ENCODE data around the gene ARHGAP22. TPM values are rescaled to one million over a fixed set of nuclear protein-coding genes. Genes with fewer than 3 reads are reported as not detected.

The ARHGAP22 gene
- total RNA-seq, 4 donors from 2014 or later, result 2.2 to 9.1 (median 4.8) TPM

DNA sequence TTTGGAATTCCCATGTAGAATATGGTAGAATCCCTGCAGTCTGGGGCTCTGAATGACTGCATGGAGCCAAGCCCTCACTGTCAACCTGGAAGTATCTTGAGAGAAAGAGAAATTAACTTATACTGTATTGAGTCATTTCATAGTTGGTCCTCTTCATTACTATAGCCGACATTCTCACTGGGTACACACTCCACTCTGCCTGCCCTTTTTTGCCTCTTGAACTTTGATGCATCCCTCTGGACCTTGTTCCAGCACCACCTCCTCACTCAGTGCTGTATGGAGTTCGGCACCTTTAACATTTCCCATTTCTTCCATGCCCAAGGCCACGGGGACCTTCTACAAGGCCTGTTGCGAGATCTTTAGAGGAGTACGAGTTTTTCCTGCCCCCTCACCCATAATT is 4.6 kb upstream of the ARHGAP22 start:
- intact Hi-C loops (cut with DNase I), result no loop called here

DNA sequence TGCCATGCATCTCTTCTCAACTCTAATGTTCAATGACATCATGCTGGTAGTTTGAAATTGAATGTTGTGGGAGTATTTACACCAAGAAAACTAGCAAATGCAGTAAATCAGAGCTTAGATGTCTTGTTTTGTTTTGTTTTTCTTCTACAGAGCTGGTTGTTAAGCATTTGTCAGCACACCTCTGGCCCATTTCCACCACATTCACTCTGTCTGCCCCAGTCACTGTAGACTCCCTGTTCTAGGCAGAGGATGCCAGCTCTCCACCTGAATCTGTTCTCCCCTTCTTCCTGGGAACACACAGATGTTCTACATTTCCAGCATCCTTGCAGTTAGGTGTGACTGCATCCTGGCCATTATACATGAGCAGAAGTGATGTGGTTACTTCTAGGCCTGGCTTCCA is 4.1 kb upstream of the ARHGAP22 start:
- DNase-seq (ENCODE audit: extremely low spot score), result peak; percentile 39

More for the DNA sequence above, 4.6 kb upstream of the ARHGAP22 start:
- no peak for TF ChIP-seq POLR2AphosphoS5 (IDR thresholded peaks at IDR 0.05)
- H3K36me3 ChIP-seq, result no peaks in the 10 kb centered on the region
- WGBS, result 91% methylated on average over 5 of the region's 5 CpGs
- H3K4me1 ChIP-seq, result peaks cover 8 to 25% (median 15%) of the 10 kb centered on the region in 4 donors
- H3K27me3 ChIP-seq, result peaks cover 0 to 20% (median 0%) of the 10 kb centered on the region in 4 donors
- peak; percentile 55 for DNase-seq (ENCODE audit: extremely low spot score)
- no peak overlapping the region for H3K27ac ChIP-seq (replicated peaks in 1 of 4)
- H3K4me3 ChIP-seq, result no peak overlapping the region
- no peaks in the 10 kb centered on the region for H3K9me3 ChIP-seq

DNA sequence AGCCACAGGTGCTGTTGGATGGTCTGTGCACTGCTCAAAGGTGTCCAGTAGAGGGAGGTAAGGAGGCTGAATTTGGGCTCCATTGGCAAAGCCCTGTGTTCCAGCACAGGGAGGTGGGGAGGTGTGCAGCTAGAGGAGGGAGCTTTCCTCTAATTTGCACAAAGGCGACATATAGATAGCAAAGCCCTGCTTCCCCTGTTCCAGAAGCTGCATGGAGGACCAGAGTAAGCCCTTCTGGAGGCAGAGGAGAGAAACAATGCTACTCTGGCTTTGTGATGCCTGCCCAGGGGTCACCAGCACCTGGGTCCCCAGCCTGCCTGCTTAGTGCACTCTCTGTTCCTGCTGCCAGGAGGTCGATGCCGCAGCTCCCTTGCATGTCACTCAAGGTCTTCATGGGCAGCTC is 3.4 kb upstream of the ARHGAP22 start:
- H3K36me3 ChIP-seq, result no peaks in the 10 kb centered on the region
- DNase-seq (ENCODE audit: extremely low spot score), result peak; percentile 77
- H3K4me3 ChIP-seq, result no peak overlapping the region
- H3K27ac ChIP-seq (replicated peaks in 1 of 4), result no peak overlapping the region
- no peaks in the 10 kb centered on the region for H3K9me3 ChIP-seq
- WGBS, result 50% methylated on average over 1 of the region's 3 CpGs
- intact Hi-C loops (cut with DNase I), result no loop called here
- peaks cover 11 to 31% (median 20%) of the 10 kb centered on the region in 4 donors for H3K4me1 ChIP-seq
- peaks cover 0 to 25% (median 0%) of the 10 kb centered on the region in 4 donors for H3K27me3 ChIP-seq
- TF ChIP-seq, protein P1, sequence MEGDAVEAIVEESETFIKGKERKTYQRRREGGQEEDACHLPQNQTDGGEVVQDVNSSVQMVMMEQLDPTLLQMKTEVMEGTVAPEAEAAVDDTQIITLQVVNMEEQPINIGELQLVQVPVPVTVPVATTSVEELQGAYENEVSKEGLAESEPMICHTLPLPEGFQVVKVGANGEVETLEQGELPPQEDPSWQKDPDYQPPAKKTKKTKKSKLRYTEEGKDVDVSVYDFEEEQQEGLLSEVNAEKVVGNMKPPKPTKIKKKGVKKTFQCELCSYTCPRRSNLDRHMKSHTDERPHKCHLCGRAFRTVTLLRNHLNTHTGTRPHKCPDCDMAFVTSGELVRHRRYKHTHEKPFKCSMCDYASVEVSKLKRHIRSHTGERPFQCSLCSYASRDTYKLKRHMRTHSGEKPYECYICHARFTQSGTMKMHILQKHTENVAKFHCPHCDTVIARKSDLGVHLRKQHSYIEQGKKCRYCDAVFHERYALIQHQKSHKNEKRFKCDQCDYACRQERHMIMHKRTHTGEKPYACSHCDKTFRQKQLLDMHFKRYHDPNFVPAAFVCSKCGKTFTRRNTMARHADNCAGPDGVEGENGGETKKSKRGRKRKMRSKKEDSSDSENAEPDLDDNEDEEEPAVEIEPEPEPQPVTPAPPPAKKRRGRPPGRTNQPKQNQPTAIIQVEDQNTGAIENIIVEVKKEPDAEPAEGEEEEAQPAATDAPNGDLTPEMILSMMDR (IDR thresholded peaks at IDR 0.05), result peak in 1 of 3 experiments; percentile 58
- TF ChIP-seq POLR2A (IDR thresholded peaks at IDR 0.05; ENCODE audit: low read depth), result no peak

More for the DNA sequence above, 4.1 kb upstream of the ARHGAP22 start:
- Histone ChIP-seq H3K27ac (replicated peaks in 1 of 4) (no peak overlapping the region), H3K4me3 (no peak overlapping the region), H3K4me1 (peaks cover 11 to 29% (median 20%) of the 10 kb centered on the region in 4 donors), H3K27me3 (peaks cover 0 to 20% (median 0%) of the 10 kb centered on the region in 4 donors), H3K36me3 (no peaks in the 10 kb centered on the region), H3K9me3 (no peaks in the 10 kb centered on the region)
- intact Hi-C loops (cut with DNase I), result no loop called here
- TF ChIP-seq, protein P1 (IDR thresholded peaks at IDR 0.05), result no peak
- TF ChIP-seq POLR2A (IDR thresholded peaks at IDR 0.05; ENCODE audit: low read depth), result no peak
- TF ChIP-seq POLR2AphosphoS5 (IDR thresholded peaks at IDR 0.05), result no peak
- TF ChIP-seq EP300 (IDR thresholded peaks at IDR 0.05), result no peak

DNA sequence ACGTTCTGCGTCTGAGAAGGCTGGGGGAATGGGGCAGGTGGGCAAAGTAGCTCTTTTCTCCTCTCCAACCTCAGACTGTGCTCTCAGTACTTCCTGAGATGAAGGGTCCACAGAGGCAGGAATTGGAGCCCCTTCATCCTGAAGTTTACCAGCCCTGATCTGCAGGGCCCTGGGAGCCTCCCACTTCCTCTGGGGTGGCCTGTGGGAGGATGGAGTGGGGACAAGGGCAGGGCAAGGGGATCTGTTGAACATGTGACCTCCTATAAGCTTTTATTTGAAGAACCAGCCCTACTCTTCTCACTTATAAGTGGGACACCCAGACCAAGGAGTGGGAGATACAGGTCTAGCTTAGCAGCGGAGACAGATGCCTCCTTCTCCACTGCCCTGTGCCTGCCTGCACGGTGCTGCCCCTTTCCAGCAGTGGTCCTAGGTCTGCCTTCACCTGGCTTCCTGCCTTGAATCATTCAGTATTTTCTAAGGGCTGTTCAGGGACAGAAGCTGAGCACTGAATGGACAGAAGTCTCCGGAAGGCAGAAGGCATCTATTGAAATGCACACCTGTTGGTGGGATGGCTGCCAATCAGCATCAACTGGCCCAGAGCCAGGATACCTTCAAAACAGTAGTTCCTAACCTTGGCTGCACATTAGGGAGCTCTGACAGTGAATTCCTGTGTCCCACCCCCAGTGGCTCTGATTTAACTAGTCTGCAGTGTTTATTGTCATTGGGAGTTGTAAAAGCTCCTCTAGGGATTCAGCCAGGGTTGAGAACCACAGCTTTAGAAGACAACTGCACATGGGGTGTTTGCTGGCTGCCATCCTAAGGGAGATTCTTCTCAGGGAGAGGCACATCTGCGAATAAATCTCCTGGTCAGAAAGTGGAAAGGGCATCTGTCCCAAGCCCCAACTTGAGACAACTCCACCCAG is 2.7 kb upstream of the ARHGAP22 start:
- no peak for TF ChIP-seq EP300 (IDR thresholded peaks at IDR 0.05)
- TF ChIP-seq, protein P1 (IDR thresholded peaks at IDR 0.05), result peak in 1 of 3 experiments; percentile 30
- WGBS, result 70% methylated on average over 6 of the region's 6 CpGs
- H3K4me1 ChIP-seq, result peaks cover 11 to 31% (median 20%) of the 10 kb centered on the region in 4 donors
- intact Hi-C loops (cut with DNase I), result no loop called here
- H3K27me3 ChIP-seq, result peaks cover 0 to 25% (median 0%) of the 10 kb centered on the region in 4 donors
- peak; percentile 83 for DNase-seq (ENCODE audit: extremely low spot score)
- H3K4me3 ChIP-seq, result no peak overlapping the region
- no peaks in the 10 kb centered on the region for H3K9me3 ChIP-seq
- H3K36me3 ChIP-seq, result no peaks in the 10 kb centered on the region
- H3K27ac ChIP-seq (replicated peaks in 1 of 4), result peak overlapping the region in 1 of 4 donors; percentile 23

DNA sequence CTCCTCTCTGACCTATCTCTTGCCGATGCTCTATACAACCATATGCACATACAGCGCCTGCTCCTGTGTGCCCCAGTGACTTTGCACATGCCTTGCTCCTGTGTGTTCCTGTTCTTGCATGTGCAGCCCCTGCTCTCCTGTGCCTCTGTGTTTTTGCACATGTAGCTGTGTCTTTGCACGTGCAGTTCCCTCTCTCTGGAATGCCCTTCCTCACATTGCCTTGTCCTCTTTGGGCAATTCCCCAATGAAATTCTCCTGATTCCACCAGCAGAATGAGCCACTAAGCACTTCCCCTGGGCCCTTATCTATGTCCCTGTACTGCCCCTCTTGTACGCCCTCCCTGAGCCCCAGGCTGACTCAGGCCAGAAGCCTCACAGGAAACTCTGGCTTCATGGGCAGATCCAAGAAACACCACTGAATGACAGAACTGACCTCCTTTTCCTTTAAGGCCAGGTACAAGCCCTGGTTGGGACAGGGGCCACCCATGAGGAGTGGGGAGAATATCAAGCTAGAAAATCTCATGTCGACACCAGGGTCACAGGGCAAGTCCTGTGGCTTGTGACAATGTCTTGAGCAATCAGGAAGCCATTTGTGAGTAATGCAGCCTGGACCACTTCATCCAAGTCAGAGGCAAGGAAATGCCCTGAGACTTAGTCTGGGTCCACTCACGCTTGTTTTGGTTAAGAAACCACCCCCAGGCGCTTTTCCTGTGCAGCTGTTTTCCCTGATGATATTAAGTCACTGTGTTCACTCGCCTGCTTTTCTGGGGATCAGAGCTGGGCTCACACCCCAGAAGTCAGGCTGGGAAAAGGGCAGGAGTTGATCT is 1.9 kb upstream of the ARHGAP22 start:
- Histone ChIP-seq H3K27ac (replicated peaks in 1 of 4) (peak overlapping the region in 1 of 4 donors; percentile 23), H3K9me3 (no peaks in the 10 kb centered on the region), H3K4me1 (peaks cover 11 to 31% (median 20%) of the 10 kb centered on the region in 4 donors), H3K27me3 (peaks cover 0 to 18% (median 0%) of the 10 kb centered on the region in 4 donors), H3K4me3 (no peak overlapping the region), H3K36me3 (no peaks in the 10 kb centered on the region)
- 73% methylated on average over 8 of the region's 8 CpGs for WGBS
- DNase-seq (ENCODE audit: extremely low spot score), result peak; percentile 89
- intact Hi-C loops (cut with DNase I), result no loop called here
- TF ChIP-seq POLR2A (IDR thresholded peaks at IDR 0.05; ENCODE audit: low read depth) (no peak), POLR2AphosphoS5 (IDR thresholded peaks at IDR 0.05) (peak; percentile 12 to 36)
